Fibroblast of lung (primary cell): ENCODE results near the gene KRTCAP2. TPM values are rescaled to one million over a fixed set of nuclear protein-coding genes. Genes with fewer than 3 reads are reported as not detected.
A peak's percentile ranks its signal among the peaks of the same experiment; 100 is the strongest.

Experiments used
- DNase-seq, 2 donors: peaks; one replicate each; pipeline versions ENCODE4 v3.0.0 to v3.0.0-alpha.2; 2010; ENCODE audit warnings: low read depth in 2 of 2
- H2AFZ ChIP-seq: 2 replicates; pipeline ENCODE4 v1.5.1; 2012; ENCODE audit warnings: low read length, control low read depth, inconsistent platforms
- H3K27ac ChIP-seq: 2 replicates; pipeline ENCODE4 v1.5.1; 2011; ENCODE audit warnings: low read length, control low read depth; ENCODE audit not compliant: insufficient read depth
- H3K27me3 ChIP-seq: 2 replicates; pipeline ENCODE4 v1.5.1; 2011; ENCODE audit warnings: mild to moderate bottlenecking, low read length; ENCODE audit not compliant: control insufficient read depth, insufficient read depth
- H3K36me3 ChIP-seq: 2 replicates; pipeline ENCODE4 v1.5.1; 2011; ENCODE audit warnings: low read length; ENCODE audit not compliant: control insufficient read depth, insufficient read depth
- H3K4me1 ChIP-seq: 2 replicates; pipeline ENCODE4 v1.5.1; 2011; ENCODE audit warnings: low read length; ENCODE audit not compliant: control insufficient read depth, insufficient read depth; ENCODE audit errors: extremely low read depth
- H3K4me2 ChIP-seq: 2 replicates; pipeline ENCODE4 v1.5.1; 2011; ENCODE audit warnings: low read length, control low read depth; ENCODE audit not compliant: insufficient read depth; ENCODE audit errors: extremely low read depth
- H3K4me3 ChIP-seq, 4 experiments: fragments of 200-600 bp in 1 of 4; sonication (generic) in 1 of 4; replicated peaks in 1 of 4; 2 replicates each; pipeline ENCODE4 v1.5.1; 2011 to 2016; ENCODE audit warnings: low read length in 4 of 4, low read depth in 3 of 4, mild to moderate bottlenecking in 3 of 4, control low read depth in 2 of 4, inconsistent platforms in 1 of 4, mixed read lengths in 1 of 4; ENCODE audit not compliant: insufficient read depth in 1 of 4; ENCODE audit errors: control extremely low read depth in 1 of 4
- H3K79me2 ChIP-seq: 2 replicates; pipeline ENCODE4 v1.5.1; 2012; ENCODE audit warnings: mild to moderate bottlenecking, low read length, inconsistent platforms; ENCODE audit not compliant: control insufficient read depth, insufficient read depth
- H3K9ac ChIP-seq: 2 replicates; pipeline ENCODE4 v1.5.1; 2011; ENCODE audit warnings: mild to moderate bottlenecking, low read length, control low read depth; ENCODE audit not compliant: insufficient read depth
- H3K9me3 ChIP-seq: 2 replicates; pipeline ENCODE4 v1.5.1; 2012; ENCODE audit warnings: low read depth, low read length; ENCODE audit not compliant: control insufficient read depth, insufficient read depth
- H4K20me1 ChIP-seq: 2 replicates; pipeline ENCODE4 v1.5.1; 2011; ENCODE audit warnings: low read length; ENCODE audit not compliant: control insufficient read depth, insufficient read depth; ENCODE audit errors: extremely low read depth
- EZH2 ChIP-seq: IDR thresholded peaks from 2 replicates; pipeline ENCODE4 v1.5.1; 2012; ENCODE audit warnings: low read length, control low read depth, mild to moderate bottlenecking; ENCODE audit errors: missing control alignments
- polyA plus RNA-seq, 2 donors: library from polyadenylated mRNA; depleted of rRNA in 1 of 2; stranded (reverse) in 1 of 2; unstranded in 1 of 2; fragments of >200 nt; gene quantifications; 2 replicates each; pipeline ENCODE4 v1.2.1, GENCODE V29; 2011 to 2012; ENCODE audit warnings: missing spikeins in 1 of 2
- total RNA-seq: library from RNA; depleted of rRNA; stranded (reverse); fragments of >200 nt; gene quantifications from 2 replicates; pipeline ENCODE4 v1.2.1, GENCODE V29; 2014
- TF ChIP-seq, protein P1 (sequence below), 2 donors: IDR thresholded peaks in 1 of 2; conservative IDR thresholded peaks in 1 of 2; 1 replicate in 1 of 2; 2 replicates in 1 of 2; pipeline ENCODE4 v1.5.1; 2011 to 2012; ENCODE audit warnings: low read length in 2 of 2, control low read depth in 1 of 2, inconsistent platforms in 1 of 2, low read depth in 1 of 2, mild to moderate bottlenecking in 1 of 2

Gene KRTCAP2
- total and polyA plus RNA-seq, 2 donors (not counting 1 experiment from before 2014, with no cell fraction given), result 123 to 125 TPM

DNA sequence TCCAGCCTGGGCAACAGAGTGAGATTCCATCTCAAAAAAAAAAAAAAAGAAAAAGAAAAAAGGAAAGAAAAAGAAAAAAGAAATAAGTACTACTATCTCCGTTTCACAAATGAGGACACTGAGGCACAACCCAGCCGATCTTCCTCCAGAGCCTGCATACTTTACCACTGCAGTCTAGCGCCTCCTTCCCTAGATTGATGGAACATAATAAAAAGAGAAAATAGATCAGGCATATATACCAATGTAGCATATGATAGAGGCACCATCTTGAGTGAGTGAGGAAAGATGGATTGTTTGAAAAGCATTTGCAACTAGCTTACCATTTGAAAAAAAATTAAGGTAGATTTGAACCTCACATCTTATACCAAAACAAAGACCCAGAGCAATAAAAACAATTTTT, 27.6 kb downstream of the KRTCAP2 start:
- Histone ChIP-seq H3K27ac (no peak overlapping the region), H3K79me2 (no peaks in the 10 kb centered on the region), H3K4me3 (no peak overlapping the region), H3K4me2 (no peak overlapping the region), H2AFZ (no peak overlapping the region), H3K36me3 (no peaks in the 10 kb centered on the region), H3K27me3 (peaks cover 6% of the 10 kb centered on the region), H3K9me3 (no peaks in the 10 kb centered on the region), H3K4me1 (no peaks in the 10 kb centered on the region), H4K20me1 (no peaks in the 10 kb centered on the region), H3K9ac (no peak overlapping the region)
- DNase-seq, result no peak
- TF ChIP-seq EZH2, result no peak
- TF ChIP-seq, protein P1, sequence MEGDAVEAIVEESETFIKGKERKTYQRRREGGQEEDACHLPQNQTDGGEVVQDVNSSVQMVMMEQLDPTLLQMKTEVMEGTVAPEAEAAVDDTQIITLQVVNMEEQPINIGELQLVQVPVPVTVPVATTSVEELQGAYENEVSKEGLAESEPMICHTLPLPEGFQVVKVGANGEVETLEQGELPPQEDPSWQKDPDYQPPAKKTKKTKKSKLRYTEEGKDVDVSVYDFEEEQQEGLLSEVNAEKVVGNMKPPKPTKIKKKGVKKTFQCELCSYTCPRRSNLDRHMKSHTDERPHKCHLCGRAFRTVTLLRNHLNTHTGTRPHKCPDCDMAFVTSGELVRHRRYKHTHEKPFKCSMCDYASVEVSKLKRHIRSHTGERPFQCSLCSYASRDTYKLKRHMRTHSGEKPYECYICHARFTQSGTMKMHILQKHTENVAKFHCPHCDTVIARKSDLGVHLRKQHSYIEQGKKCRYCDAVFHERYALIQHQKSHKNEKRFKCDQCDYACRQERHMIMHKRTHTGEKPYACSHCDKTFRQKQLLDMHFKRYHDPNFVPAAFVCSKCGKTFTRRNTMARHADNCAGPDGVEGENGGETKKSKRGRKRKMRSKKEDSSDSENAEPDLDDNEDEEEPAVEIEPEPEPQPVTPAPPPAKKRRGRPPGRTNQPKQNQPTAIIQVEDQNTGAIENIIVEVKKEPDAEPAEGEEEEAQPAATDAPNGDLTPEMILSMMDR (conservative IDR thresholded peaks at IDR 0.05 in 1 of 2, IDR thresholded peaks at IDR 0.05 in 1 of 2; ENCODE audit: low read depth in 1 of 2, low read length in 2 of 2), result peak in 1 of 2 donors; percentile 4

DNA sequence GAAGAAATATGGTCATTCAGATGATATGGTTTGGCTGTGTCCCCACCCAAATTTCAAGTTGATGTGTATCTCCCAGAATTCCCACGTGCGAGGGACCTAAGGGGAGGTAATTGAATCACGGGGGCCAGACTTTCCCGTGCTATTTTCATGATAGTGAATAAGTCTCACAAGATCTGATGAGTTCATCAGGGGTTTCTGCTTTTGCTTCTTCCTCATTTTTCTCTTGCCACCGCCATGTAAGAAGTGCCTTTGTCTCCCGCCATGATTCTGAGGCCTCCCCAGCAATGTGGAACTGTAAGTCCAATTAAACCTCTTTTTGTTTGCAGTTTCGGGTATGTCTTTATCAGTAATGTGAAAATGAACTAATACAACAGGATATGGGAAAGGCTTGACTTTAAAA, 31.4 kb downstream of the KRTCAP2 start:
- Histone ChIP-seq H3K79me2 (peaks cover 20% of the 10 kb centered on the region), H3K9ac (no peak overlapping the region), H3K27me3 (peaks cover 6% of the 10 kb centered on the region), H3K27ac (no peak overlapping the region), H3K9me3 (no peaks in the 10 kb centered on the region), H2AFZ (no peak overlapping the region), H3K4me1 (peaks cover 10% of the 10 kb centered on the region), H3K4me3 (no peak overlapping the region), H4K20me1 (no peaks in the 10 kb centered on the region), H3K4me2 (no peak overlapping the region), H3K36me3 (no peaks in the 10 kb centered on the region)
- TF ChIP-seq, protein P1 (conservative IDR thresholded peaks at IDR 0.05 in 1 of 2, IDR thresholded peaks at IDR 0.05 in 1 of 2; ENCODE audit: low read depth in 1 of 2, low read length in 2 of 2), result no peak
- TF ChIP-seq EZH2, result no peak
- DNase-seq, result no peak

DNA sequence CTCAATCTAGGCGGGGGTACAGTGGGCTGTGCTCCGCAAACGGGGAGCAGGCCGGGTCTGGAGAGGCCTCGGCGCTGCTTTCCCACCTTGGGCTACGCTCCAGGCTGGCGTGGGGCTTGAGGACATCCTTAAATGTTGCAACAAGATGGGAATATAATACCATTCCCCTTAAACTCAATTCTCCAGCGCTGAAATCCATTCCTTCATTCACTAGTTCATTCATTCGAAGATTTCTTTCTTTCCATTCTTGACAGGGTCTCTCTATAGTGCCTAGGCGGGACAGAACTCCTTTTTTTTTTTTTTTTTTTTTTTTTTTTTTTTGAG, 32.5 kb downstream of the KRTCAP2 start:
- H3K9me3 ChIP-seq, result no peaks in the 10 kb centered on the region
- H3K27ac ChIP-seq, result no peak overlapping the region
- peaks cover 22% of the 10 kb centered on the region for H3K79me2 ChIP-seq
- H3K27me3 ChIP-seq, result peaks cover 6% of the 10 kb centered on the region
- no peak for TF ChIP-seq EZH2
- TF ChIP-seq, protein P1 (conservative IDR thresholded peaks at IDR 0.05 in 1 of 2, IDR thresholded peaks at IDR 0.05 in 1 of 2; ENCODE audit: low read depth in 1 of 2, low read length in 2 of 2), result no peak
- H3K9ac ChIP-seq, result no peak overlapping the region
- no peak for DNase-seq
- H3K4me2 ChIP-seq, result peak overlapping the region; percentile 78
- H3K4me3 ChIP-seq, result peak overlapping the region; percentile 79 to 98 (median 90)
- peaks cover 11% of the 10 kb centered on the region for H3K4me1 ChIP-seq
- H2AFZ ChIP-seq, result peak overlapping the region; percentile 95
- no peaks in the 10 kb centered on the region for H4K20me1 ChIP-seq
- no peaks in the 10 kb centered on the region for H3K36me3 ChIP-seq
